Forelimb muscle (tissue), 1 donor: ENCODE results near the gene GALK1. TPM values are rescaled to one million over a fixed set of nuclear protein-coding genes. Genes with fewer than 3 reads are reported as not detected.
"Not testable (repeated sequence)": the region's sequence is repeated elsewhere in the genome, so short reads cannot be mapped to it uniquely, and the experiment has no call there.

Source experiments
- DNase-seq: peaks from one replicate; pipeline ENCODE4 v3.0.0-alpha.2; 2013; ENCODE audit warnings: low read depth
- polyA plus RNA-seq: library from polyadenylated mRNA; unstranded; fragments of 120-200 nt; gene quantifications from one replicate; pipeline ENCODE4 v1.2.1, GENCODE V29; 2013; ENCODE audit not compliant: insufficient read length

GALK1 gene
- polyA plus RNA-seq, 1 donor: 24.8 TPM

GRCh38 chr17:75765981-75766380 is 989 bp upstream of the GALK1 start:
- DNase-seq: no peak

GRCh38 chr17:75764417-75764710 is 628 bp downstream of the GALK1 start:
- DNase-seq: no peak

- no peak for DNase-seq
Observed at GRCh38 chr17:75763613-75764416, 1.2 kb downstream of the GALK1 start.

- no peak for DNase-seq
Observed at GRCh38 chr17:75763269-75763607, 1.8 kb downstream of the GALK1 start.

- no peak for DNase-seq
Observed at GRCh38 chr17:75762513-75763268, 2.3 kb downstream of the GALK1 start.

GRCh38 chr17:75759978-75760640 is 4.9 kb downstream of the GALK1 start:
- DNase-seq: not testable (repeated sequence)

GRCh38 chr17:75759457-75759856 is 5.5 kb downstream of the GALK1 start:
- DNase-seq: no peak

GRCh38 chr17:75758131-75758905 is 6.7 kb downstream of the GALK1 start:
- DNase-seq: no peak

GRCh38 chr17:75757086-75757681 is 7.8 kb downstream of the GALK1 start:
- no peak for DNase-seq

GRCh38 chr17:75756451-75757085 is 8.4 kb downstream of the GALK1 start:
- DNase-seq: no peak

GRCh38 chr17:75755990-75756389 is 9.0 kb downstream of the GALK1 start:
- DNase-seq: no peak

- no peak for DNase-seq
Observed at GRCh38 chr17:75755205-75755901, 9.6 kb downstream of the GALK1 start.

GRCh38 chr17:75754378-75755204 is 10.4 kb downstream of the GALK1 start:
- no peak for DNase-seq

GRCh38 chr17:75753514-75754377 is 11.2 kb downstream of the GALK1 start:
- DNase-seq: no peak

- DNase-seq: no peak
Observed at GRCh38 chr17:75752802-75753513, 12.0 kb downstream of the GALK1 start.

- no peak for DNase-seq
Observed at GRCh38 chr17:75752405-75752709, 12.6 kb downstream of the GALK1 start.

GRCh38 chr17:75751676-75752404 is 13.2 kb downstream of the GALK1 start:
- DNase-seq: no peak
